PFSK-1 (cell line): ENCODE data around the gene LIPG.

Experiments
- SIN3A ChIP-seq: IDR thresholded peaks from 2 replicates; pipeline ENCODE4 v1.6.1; 2012; ENCODE audit warnings: mild to moderate bottlenecking, low read length, moderate library complexity, borderline replicate concordance; ENCODE audit not compliant: insufficient read depth
- TAF1 ChIP-seq: IDR thresholded peaks from 2 replicates; pipeline ENCODE4 v1.6.1; 2012; ENCODE audit warnings: low read length, control low read depth, borderline replicate concordance; ENCODE audit not compliant: insufficient read depth
- TF ChIP-seq, protein P1 (sequence below), 2 experiments: IDR thresholded peaks; 2 replicates each; pipeline versions ENCODE4 v1.6.1 to v1.8.0; 2011 to 2012; ENCODE audit warnings: low read depth in 2 of 2, low read length in 2 of 2, control low read depth in 1 of 2, inconsistent platforms in 1 of 2, mild to moderate bottlenecking in 1 of 2, moderate library complexity in 1 of 2; ENCODE audit not compliant: insufficient read depth in 1 of 2

DNA sequence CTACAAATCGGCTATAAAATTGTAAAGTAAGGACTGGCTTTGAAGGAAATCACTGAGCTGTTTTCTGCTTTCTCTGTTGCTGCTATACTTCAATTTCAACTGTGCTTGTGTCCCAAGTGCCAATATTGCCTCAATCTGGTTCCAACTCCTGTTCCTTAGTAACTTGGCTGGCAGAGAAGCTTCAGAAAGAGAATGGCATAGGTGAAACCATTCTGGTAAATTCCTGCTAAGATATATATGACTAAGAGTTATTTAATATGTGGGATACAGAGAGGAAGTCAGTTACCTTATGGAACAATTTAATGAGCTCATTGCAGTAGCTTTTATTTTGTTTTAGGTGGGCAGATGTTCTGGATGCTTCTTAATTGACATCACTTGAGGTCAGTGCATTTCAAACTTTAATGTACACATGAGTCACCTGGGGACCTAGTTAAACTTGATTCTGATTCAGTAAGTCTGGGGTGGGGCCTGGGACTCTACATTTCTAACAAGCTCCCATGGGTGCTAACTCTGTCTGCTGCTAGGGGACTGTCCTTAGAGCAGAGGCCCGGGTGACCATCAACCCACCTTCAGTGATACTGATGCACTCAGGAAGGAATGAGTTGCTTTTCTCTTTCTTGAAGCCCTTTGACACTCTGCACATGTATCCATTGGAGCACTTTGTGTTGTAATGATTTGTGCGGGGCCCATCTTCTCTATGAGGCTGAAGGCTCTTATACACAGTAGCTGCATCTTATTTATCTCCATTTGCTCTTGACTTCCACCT is 47.6 kb downstream of the LIPG start:
- TF ChIP-seq TAF1 (no peak), SIN3A (no peak)
- TF ChIP-seq, protein P1, sequence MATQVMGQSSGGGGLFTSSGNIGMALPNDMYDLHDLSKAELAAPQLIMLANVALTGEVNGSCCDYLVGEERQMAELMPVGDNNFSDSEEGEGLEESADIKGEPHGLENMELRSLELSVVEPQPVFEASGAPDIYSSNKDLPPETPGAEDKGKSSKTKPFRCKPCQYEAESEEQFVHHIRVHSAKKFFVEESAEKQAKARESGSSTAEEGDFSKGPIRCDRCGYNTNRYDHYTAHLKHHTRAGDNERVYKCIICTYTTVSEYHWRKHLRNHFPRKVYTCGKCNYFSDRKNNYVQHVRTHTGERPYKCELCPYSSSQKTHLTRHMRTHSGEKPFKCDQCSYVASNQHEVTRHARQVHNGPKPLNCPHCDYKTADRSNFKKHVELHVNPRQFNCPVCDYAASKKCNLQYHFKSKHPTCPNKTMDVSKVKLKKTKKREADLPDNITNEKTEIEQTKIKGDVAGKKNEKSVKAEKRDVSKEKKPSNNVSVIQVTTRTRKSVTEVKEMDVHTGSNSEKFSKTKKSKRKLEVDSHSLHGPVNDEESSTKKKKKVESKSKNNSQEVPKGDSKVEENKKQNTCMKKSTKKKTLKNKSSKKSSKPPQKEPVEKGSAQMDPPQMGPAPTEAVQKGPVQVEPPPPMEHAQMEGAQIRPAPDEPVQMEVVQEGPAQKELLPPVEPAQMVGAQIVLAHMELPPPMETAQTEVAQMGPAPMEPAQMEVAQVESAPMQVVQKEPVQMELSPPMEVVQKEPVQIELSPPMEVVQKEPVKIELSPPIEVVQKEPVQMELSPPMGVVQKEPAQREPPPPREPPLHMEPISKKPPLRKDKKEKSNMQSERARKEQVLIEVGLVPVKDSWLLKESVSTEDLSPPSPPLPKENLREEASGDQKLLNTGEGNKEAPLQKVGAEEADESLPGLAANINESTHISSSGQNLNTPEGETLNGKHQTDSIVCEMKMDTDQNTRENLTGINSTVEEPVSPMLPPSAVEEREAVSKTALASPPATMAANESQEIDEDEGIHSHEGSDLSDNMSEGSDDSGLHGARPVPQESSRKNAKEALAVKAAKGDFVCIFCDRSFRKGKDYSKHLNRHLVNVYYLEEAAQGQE (IDR thresholded peaks at IDR 0.05; ENCODE audit: insufficient read depth in 1 of 2, low read depth in 2 of 2, low read length in 2 of 2) = no peak
